Stimulated activated CD8-positive, alpha-beta memory T cell treated with anti-CD3 and anti-CD28 coated beads, Interleukin-15, amount 100 ng/mL, for 24 hours (primary cell): ENCODE data around the gene AVP.

Source experiments
- DNase-seq: peaks from one replicate; pipeline ENCODE4 v3.0.0-alpha.2; 2020; ENCODE audit warnings: low read depth

Gene AVP

GRCh38 chr20:3109350-3110302, 25.1 kb upstream of the AVP start:
- DNase-seq: no peak

GRCh38 chr20:3107464-3108025, 23.0 kb upstream of the AVP start:
- no peak for DNase-seq

GRCh38 chr20:3106658-3107463, 22.3 kb upstream of the AVP start:
- DNase-seq: no peak

DNA sequence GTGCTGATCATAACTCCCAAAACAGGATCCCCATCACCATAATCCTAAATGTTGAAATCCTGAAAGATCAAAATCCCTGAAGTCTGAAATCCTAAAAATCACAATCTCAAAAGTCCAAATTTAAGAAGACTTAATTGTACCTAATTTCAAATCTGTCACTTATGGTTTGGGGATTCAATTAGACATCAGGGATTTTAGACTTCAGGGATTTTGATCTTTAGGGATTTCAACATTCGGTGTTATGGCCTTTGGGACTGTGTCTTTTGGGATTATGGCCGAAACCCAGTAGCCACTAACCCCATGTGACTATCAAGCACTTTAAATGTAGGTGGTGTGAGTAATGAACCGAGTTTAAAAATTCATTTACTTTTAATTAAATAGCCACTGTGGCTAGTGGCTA, 21.7 kb upstream of the AVP start:
- DNase-seq: no peak

DNA sequence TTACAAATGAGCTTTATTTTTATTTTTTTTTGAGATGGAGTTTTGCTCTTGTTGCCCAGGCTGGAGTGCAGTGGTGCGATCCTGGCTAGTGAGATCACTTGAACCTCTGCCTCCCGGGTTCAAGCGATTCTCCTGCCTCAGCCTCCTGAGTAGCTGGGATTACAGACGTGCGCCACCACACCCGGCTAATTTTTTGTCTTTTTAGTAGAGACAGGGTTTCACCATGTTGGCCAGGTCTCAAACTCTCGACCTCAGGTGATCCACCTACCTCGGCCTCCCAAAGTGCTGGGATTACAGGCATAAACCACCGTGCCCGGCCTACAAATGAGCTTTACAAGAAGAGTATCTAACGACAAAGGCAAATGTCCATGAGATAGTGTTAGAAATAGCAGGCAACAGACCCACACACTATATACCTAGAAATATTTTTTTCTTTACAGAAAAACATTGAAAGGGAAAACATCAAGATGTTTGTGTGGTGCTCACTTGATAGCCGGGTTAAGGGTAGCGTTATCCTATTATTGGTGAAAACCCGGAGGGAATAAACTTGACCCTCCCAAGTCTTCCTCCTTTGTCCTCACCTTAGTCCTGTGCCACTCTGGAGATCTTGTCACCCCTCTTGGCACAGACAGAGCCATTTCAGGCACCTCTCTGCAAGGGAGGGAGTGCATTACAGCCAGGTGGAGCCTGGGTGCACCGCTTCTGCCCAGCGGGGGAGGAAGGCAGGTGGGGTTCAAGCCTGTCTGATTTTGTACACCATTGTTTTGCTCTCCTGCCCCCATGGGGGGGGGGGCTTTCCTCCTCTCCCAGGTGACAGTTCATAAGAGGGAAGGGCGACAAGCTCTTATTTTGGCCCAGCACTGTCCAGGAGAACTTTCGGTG, 21.0 kb upstream of the AVP start:
- DNase-seq: no peak

DNA sequence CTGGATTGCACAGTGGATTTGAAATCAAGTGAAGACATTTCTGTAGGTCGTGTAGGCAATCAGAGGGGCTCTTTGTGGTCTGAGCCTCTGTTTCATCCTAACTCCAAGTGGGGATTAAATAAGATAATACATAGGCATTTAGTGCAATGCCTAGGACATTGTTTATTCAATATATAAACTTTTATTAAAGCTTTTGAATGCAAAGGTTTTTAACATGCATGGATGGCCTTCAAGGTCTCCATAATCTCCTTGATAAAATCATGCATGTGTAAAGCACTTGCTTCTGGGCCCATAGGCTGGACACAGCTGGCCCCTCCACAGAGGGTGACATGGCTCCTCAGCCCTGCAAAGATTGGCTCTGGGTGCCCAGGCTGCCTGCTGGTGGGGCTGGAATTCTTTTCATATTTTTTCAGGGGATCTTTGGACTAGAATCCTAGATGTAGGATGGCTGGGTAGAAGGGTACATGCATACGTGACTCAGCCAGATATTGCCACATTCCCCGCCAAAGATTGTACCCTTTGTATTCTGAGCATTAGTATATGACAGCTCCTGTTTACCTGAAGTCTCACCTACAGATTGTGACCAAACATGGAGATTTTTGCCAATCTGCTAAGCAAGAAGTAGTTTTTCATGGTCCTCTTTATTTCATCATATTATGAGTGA, 19.0 kb upstream of the AVP start:
- no peak for DNase-seq

DNA sequence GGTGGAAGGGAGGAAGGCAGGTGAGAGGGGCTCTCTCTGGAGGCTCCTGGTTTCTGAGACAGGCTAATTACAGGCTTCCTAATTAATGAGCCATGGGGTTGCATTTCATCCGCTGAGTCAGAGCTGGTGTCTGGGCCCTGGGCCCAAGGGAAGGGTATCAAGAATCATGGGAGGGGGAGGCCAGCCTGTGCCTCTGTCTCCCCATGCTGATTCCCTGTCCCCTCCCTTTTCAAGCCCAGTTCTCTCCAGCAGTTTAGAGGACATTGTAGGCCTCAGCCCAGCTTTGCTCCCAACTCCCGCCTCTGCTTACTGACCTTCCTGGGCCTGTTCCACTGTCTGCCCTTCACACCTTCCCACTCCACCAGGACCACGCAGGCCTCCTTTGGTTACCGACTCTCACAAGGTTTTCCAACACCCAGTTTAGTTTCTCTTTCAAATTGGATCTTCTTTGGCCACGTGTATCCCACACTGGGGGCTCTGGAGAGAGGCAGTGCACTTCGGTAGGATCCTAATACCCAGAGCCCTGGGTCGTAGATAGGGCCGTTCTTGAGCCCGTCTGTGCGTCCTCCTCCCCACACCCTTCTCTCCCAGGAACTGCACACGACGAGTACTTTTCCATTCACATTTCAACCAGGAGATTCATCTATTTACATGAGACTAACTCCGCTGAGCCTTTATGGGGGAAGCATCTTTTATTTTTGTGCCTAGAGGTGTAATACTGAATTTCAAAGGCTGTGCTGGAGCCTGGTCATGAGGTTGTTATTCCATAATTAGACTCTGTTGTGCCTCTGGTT, 18.2 kb upstream of the AVP start:
- DNase-seq: no peak

- peak; percentile 35 for DNase-seq
Measured at GRCh38 chr20:3101737-3102574, 17.4 kb upstream of the AVP start.

- DNase-seq: no peak
Measured at GRCh38 chr20:3101251-3101650, 16.7 kb upstream of the AVP start.

- no peak for DNase-seq
Measured at GRCh38 chr20:3100480-3100879, 16.0 kb upstream of the AVP start.

DNA sequence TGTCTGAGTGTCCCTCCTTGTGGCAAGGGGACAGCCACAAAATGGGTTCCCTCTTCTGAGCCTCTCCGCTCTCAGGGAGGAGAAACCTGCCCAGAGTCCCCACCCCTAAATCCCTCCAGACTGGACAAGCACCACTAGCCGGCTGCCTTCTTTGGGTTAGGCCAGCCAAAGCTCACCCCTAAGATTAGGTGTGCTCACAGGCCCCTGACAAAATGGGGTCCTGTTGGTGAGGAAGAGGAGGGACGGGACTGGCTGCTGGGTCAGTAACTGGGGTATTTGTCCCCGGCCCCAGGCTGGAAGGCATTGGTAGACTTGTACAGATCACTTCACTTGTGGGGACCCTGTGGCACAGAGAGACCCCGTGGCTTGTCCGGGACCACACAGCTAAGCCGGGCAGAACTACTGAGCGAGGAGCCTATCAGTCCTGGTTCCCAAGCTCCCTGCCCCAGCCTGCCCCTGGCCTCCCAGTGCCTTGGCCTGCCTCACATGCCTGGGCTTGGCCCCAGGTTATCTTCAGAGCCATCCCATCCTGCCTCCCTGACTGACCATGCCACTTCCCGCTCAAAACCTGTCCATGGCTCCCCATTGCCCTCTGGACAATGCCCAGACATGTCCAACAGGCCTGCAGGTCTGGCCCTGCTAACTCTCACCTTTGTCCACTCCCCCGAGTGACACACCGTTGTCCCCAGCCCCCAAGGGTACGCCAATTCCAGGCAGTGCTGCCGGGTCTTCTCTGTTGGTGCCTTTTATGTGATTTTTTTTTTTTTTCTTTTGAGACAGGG, 10.5 kb upstream of the AVP start:
- DNase-seq: no peak

- no peak for DNase-seq
Measured at GRCh38 chr20:3093861-3094361, 9.4 kb upstream of the AVP start.

GRCh38 chr20:3092611-3093379, 8.3 kb upstream of the AVP start:
- DNase-seq: no peak

- no peak for DNase-seq
Measured at GRCh38 chr20:3090565-3090964, 6.0 kb upstream of the AVP start.

DNA sequence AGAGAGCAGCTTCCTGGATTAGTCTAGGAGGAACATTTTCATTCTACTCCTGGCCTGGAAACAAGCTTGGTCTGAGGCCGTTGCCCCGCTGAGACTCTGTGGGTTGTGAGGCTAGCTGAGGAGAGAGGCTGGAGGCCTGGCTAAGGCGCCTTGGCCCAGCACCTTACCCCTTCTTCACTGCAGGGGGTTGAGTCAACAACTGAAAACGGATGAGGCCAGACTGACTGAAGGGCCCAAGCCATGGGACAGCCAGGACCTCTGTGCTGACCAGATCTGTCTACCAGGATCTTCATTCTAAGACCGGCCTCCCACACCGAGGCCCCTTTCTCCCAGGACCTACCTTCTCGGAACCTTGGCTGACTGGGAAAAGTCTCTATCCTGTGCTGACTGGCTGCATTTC, 3.5 kb upstream of the AVP start:
- DNase-seq: no peak

- DNase-seq: no peak
Measured at GRCh38 chr20:3085571-3086072, 1.1 kb upstream of the AVP start.

DNA sequence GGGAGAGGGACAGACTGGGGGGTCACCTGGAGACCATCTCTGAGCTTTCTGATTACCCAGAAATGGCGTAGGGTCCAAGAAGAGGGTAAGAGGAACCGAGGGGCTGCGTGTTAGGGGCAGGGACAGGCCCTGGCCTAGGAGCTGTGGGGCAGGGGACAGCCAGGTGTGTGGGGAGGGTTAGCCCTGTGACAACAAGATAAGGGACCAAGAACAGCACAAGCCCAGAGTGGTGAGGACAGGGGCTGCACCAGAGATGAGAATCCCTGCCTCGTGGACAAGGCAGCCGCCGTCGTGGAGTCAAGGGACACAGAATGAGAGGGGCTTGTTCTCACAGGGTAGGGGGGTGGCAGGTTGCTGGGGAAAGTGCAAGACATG, 449 bp upstream of the AVP start:
- DNase-seq: no peak
